GM12874 (cell line): ENCODE measurements around the gene C2orf66.

Experiments used
- CTCF ChIP-seq: IDR thresholded peaks from 2 replicates; pipeline ENCODE4 v1.5.1; 2011; ENCODE audit warnings: low read depth, mild to moderate bottlenecking, control low read depth, low read length, moderate library complexity; ENCODE audit not compliant: insufficient read depth

The C2orf66 gene

GRCh38 chr2:196804381-196804780, 4.8 kb downstream of the C2orf66 start:
- TF ChIP-seq CTCF = no peak

- no peak for TF ChIP-seq CTCF
Measured at GRCh38 chr2:196802401-196802800, 6.8 kb downstream of the C2orf66 start.

GRCh38 chr2:196801674-196802261, 7.4 kb downstream of the C2orf66 start:
- TF ChIP-seq CTCF = no peak

GRCh38 chr2:196798980-196799379, 10.2 kb downstream of the C2orf66 start:
- TF ChIP-seq CTCF = no peak

GRCh38 chr2:196792865-196793264, 16.3 kb downstream of the C2orf66 start:
- no peak for TF ChIP-seq CTCF

- TF ChIP-seq CTCF = no peak
Measured at GRCh38 chr2:196783431-196784094, 25.6 kb downstream of the C2orf66 start.

- no peak for TF ChIP-seq CTCF
Measured at GRCh38 chr2:196767101-196767500, 42.1 kb downstream of the C2orf66 start.
